ENCODE results near the gene SARDH. TPM values are rescaled to one million over a fixed set of nuclear protein-coding genes. Genes with fewer than 3 reads are reported as not detected.

SARDH gene
- total RNA-seq, 1 experiment from 2014 or later, result 5.6 TPM

- POLR2A ChIA-PET, result no interaction called here
Measured at GRCh38 chr9:133661846-133662540, 76.2 kb downstream of the SARDH start.

GRCh38 chr9:133659516-133659915 is 78.6 kb downstream of the SARDH start:
- H4K20me1 ChIP-seq (ENCODE audit: insufficient read depth), result no peaks in the 10 kb centered on the region
- no peaks in the 10 kb centered on the region for H3K79me2 ChIP-seq (ENCODE audit: insufficient read depth, low read length)
- H3K9ac ChIP-seq (ENCODE audit: low read length), result no peak overlapping the region
- H3K27ac ChIP-seq (ENCODE audit: low read depth, low read length), result no peak overlapping the region
- POLR2A ChIA-PET, result no interaction called here
- H3K9me3 ChIP-seq (ENCODE audit: control insufficient read depth in 1 of 2, insufficient read depth in 1 of 2, low read depth in 1 of 2, low read length in 2 of 2), result no peaks in the 10 kb centered on the region
- H3K4me3 ChIP-seq (replicated peaks in 1 of 2; ENCODE audit: low read depth in 1 of 2, low read length in 2 of 2), result no peak overlapping the region
- intact Hi-C loops (cut with micrococcal nuclease), result no loop called here
- no TSS peak for BruUV-seq (replicated peaks)
- no peak overlapping the region for H2AFZ ChIP-seq (ENCODE audit: low read depth, low read length, poor library complexity, severe bottlenecking)
- DNase-seq (ENCODE audit: low read depth, low spot score) (no peak), ATAC-seq (no peak)
- peaks cover 17 to 20% of the 10 kb centered on the region in 2 experiments for H3K4me1 ChIP-seq (ENCODE audit: control insufficient read depth in 1 of 2, insufficient read depth in 2 of 2, low read length in 2 of 2)
- peak overlapping the region; percentile 77 for H3K4me2 ChIP-seq (ENCODE audit: low read length)
- TF ChIP-seq EZH2phosphoT487 (IDR thresholded peaks at IDR 0.05; ENCODE audit: borderline replicate concordance), result no peak
- TF ChIP-seq MAX (IDR thresholded peaks at IDR 0.05), result no peak
- no peak for TF ChIP-seq EZH2 (IDR thresholded peaks at IDR 0.05)
- no peak for TF ChIP-seq JUND (IDR thresholded peaks at IDR 0.05)
- TF ChIP-seq FOSL1 (IDR thresholded peaks at IDR 0.05; ENCODE audit: low read depth), result no peak
- no peak for TF ChIP-seq YY1 (IDR thresholded peaks at IDR 0.05; ENCODE audit: extremely low read depth, insufficient replicate concordance, low read depth, low read length)
- TF ChIP-seq POLR2AphosphoS5 (IDR thresholded peaks at IDR 0.05; ENCODE audit: low read depth, low read length), result no peak
- TF ChIP-seq ATF3 (IDR thresholded peaks at IDR 0.05), result no peak
- H3K9me2 ChIP-seq (ENCODE audit: insufficient read depth), result no peaks in the 10 kb centered on the region
- RAD21 ChIA-PET (ENCODE audit: low non-redundant PET in 1 of 2, low total read pairs in 2 of 2, uncharacterized antibody in 2 of 2, unreplicated experiment in 2 of 2), result no interaction called here
- CTCF ChIA-PET, result no interaction called here
- no peaks in the 10 kb centered on the region for H3K27me3 ChIP-seq (ENCODE audit: insufficient read depth, low read length)
- no peaks in the 10 kb centered on the region for H3K36me3 ChIP-seq (ENCODE audit: control insufficient read depth in 1 of 2, insufficient read depth in 2 of 2, low read length in 2 of 2)

More at GRCh38 chr9:133661846-133662540, 76.2 kb downstream of the SARDH start:
- RAD21 ChIA-PET (ENCODE audit: low non-redundant PET in 1 of 2, low total read pairs in 2 of 2, uncharacterized antibody in 2 of 2, unreplicated experiment in 2 of 2), result no interaction called here
- no peaks in the 10 kb centered on the region for H3K9me2 ChIP-seq (ENCODE audit: insufficient read depth)
- no peak overlapping the region for H3K9ac ChIP-seq (ENCODE audit: low read length)
- intact Hi-C loops (cut with micrococcal nuclease), result no loop called here
- no peaks in the 10 kb centered on the region for H4K20me1 ChIP-seq (ENCODE audit: insufficient read depth)
- DNase-seq (ENCODE audit: low read depth, low spot score) (no peak), ATAC-seq (no peak)
- H3K9me3 ChIP-seq (ENCODE audit: control insufficient read depth in 1 of 2, insufficient read depth in 1 of 2, low read depth in 1 of 2, low read length in 2 of 2), result no peaks in the 10 kb centered on the region
- peaks cover 17 to 20% of the 10 kb centered on the region in 2 experiments for H3K4me1 ChIP-seq (ENCODE audit: control insufficient read depth in 1 of 2, insufficient read depth in 2 of 2, low read length in 2 of 2)
- CTCF ChIA-PET, result no interaction called here
- H3K36me3 ChIP-seq (ENCODE audit: control insufficient read depth in 1 of 2, insufficient read depth in 2 of 2, low read length in 2 of 2), result no peaks in the 10 kb centered on the region
- no peak overlapping the region for H3K27ac ChIP-seq (ENCODE audit: low read depth, low read length)
- H3K27me3 ChIP-seq (ENCODE audit: insufficient read depth, low read length), result no peaks in the 10 kb centered on the region
- H3K4me3 ChIP-seq (replicated peaks in 1 of 2; ENCODE audit: low read depth in 1 of 2, low read length in 2 of 2), result no peak overlapping the region
- BruUV-seq (replicated peaks), result no TSS peak
- H3K79me2 ChIP-seq (ENCODE audit: insufficient read depth, low read length), result no peaks in the 10 kb centered on the region
- no peak overlapping the region for H2AFZ ChIP-seq (ENCODE audit: low read depth, low read length, poor library complexity, severe bottlenecking)
- H3K4me2 ChIP-seq (ENCODE audit: low read length), result no peak overlapping the region
- TF ChIP-seq CEBPB (IDR thresholded peaks at IDR 0.05; ENCODE audit: low read depth) (no peak), CBX3 (IDR thresholded peaks at IDR 0.05; ENCODE audit: low read depth) (no peak), EZH2phosphoT487 (IDR thresholded peaks at IDR 0.05; ENCODE audit: borderline replicate concordance) (no peak), SRF (IDR thresholded peaks at IDR 0.05; ENCODE audit: low read depth) (no peak)

All from HCT116 (cell line).